ENCODE results near the gene MECP2.
A peak's percentile ranks its signal among the peaks of the same experiment; 100 is the strongest.
"Not testable (repeated sequence)": the region's sequence is repeated elsewhere in the genome, so short reads cannot be mapped to it uniquely, and the experiment has no call there.

Gene MECP2

GRCh38 chrX:154014429-154015380 is 82.8 kb downstream of the MECP2 start:
- no peak for DNase-seq

- DNase-seq, result peak; percentile 37
These were observed 83.7 kb downstream of the MECP2 start for GRCh38 chrX:154013614-154014360.

- DNase-seq, result no peak
These were observed 84.5 kb downstream of the MECP2 start for GRCh38 chrX:154013001-154013421.

- DNase-seq, result no peak
These were observed 85.1 kb downstream of the MECP2 start for GRCh38 chrX:154012336-154012991.

- no peak for DNase-seq
These were observed 85.9 kb downstream of the MECP2 start for GRCh38 chrX:154011376-154012335.

GRCh38 chrX:154010330-154011087 is 87.0 kb downstream of the MECP2 start:
- no peak for DNase-seq

GRCh38 chrX:154008521-154008920 is 89.0 kb downstream of the MECP2 start:
- no peak for DNase-seq

GRCh38 chrX:154006947-154007346 is 90.6 kb downstream of the MECP2 start:
- DNase-seq, result no peak

GRCh38 chrX:154004315-154004714 is 93.2 kb downstream of the MECP2 start:
- DNase-seq, result no peak

- DNase-seq, result peak; percentile 67
These were observed 95.2 kb downstream of the MECP2 start for GRCh38 chrX:154002215-154002719.

GRCh38 chrX:154000051-154000450 is 97.5 kb downstream of the MECP2 start:
- no peak for DNase-seq

- no peak for DNase-seq
These were observed 98.0 kb downstream of the MECP2 start for GRCh38 chrX:153999359-154000037.

GRCh38 chrX:153995504-153995903 is 102.0 kb downstream of the MECP2 start:
- DNase-seq, result no peak

- not testable (repeated sequence) for DNase-seq
These were observed 103.1 kb downstream of the MECP2 start for GRCh38 chrX:153994398-153994797.

GRCh38 chrX:153993978-153994377 is 103.5 kb downstream of the MECP2 start:
- DNase-seq, result no peak

GRCh38 chrX:153993079-153993478 is 104.4 kb downstream of the MECP2 start:
- no peak for DNase-seq

- no peak for DNase-seq
These were observed 105.3 kb downstream of the MECP2 start for GRCh38 chrX:153992180-153992579.

GRCh38 chrX:153991013-153991580 is 106.4 kb downstream of the MECP2 start:
- DNase-seq, result no peak

- DNase-seq, result no peak
These were observed 107.4 kb downstream of the MECP2 start for GRCh38 chrX:153989973-153990655.

GRCh38 chrX:153988493-153988892 is 109.0 kb downstream of the MECP2 start:
- no peak for DNase-seq

Data from fibroblast of skin of right biceps (primary cell).